MCF 10A (cell line): ENCODE results near the gene PAQR3. TPM values are rescaled to one million over a fixed set of nuclear protein-coding genes. Genes with fewer than 3 reads are reported as not detected.
A peak's percentile ranks its signal among the peaks of the same experiment; 100 is the strongest.
"Not testable (repeated sequence)": the region's sequence is repeated elsewhere in the genome, so short reads cannot be mapped to it uniquely, and the experiment has no call there.

Experiments
- BruUV-seq: library from RNA; stranded (reverse); fragments of 400-500 nt; replicated peaks from 2 replicates; lab custom pipeline; 2021; lab: Mats Ljungman, UMichigan
- CTCF ChIA-PET: fragments of 300-600 bp; sonication (Branson Sonifier 250); formaldehyde crosslinking; extraction: SDS; loops from one replicate; lab custom pipeline; 2021; ENCODE audit warnings: antibody characterized with exemption, inconsistent platforms; lab: Yijun Ruan, JAX
- POLR2A ChIA-PET: fragments of 300-600, 350-650 bp; sonication (Branson Sonifier 250); formaldehyde crosslinking; extraction: SDS; loops from one replicate; lab custom pipeline; 2020; ENCODE audit warnings: antibody characterized with exemption, inconsistent platforms; lab: Yijun Ruan, JAX
- DNase-seq: peaks from one replicate; pipeline ENCODE4 v3.0.0-alpha.2; 2018; ENCODE audit not compliant: unreplicated experiment
- H3K27ac Mint-ChIP-seq: one replicate; pipeline ENCODE4 v1.8.0; 2022; ENCODE audit warnings: mild to moderate bottlenecking, low read depth, mixed read lengths; ENCODE audit not compliant: unreplicated experiment
- H3K27me3 Mint-ChIP-seq: one replicate; pipeline ENCODE4 v1.8.0; 2022; ENCODE audit warnings: mixed read lengths; ENCODE audit not compliant: insufficient read depth, unreplicated experiment
- H3K36me3 Mint-ChIP-seq: one replicate; pipeline ENCODE4 v1.8.0; 2022; ENCODE audit warnings: mild to moderate bottlenecking, moderate library complexity, mixed read lengths; ENCODE audit not compliant: insufficient read depth, unreplicated experiment
- H3K4me1 Mint-ChIP-seq: one replicate; pipeline ENCODE4 v1.8.0; 2022; ENCODE audit warnings: mixed read lengths; ENCODE audit not compliant: insufficient read depth, unreplicated experiment
- H3K4me3 Mint-ChIP-seq: one replicate; pipeline ENCODE4 v1.8.0; 2022; ENCODE audit warnings: mild to moderate bottlenecking, moderate library complexity, mixed read lengths; ENCODE audit not compliant: unreplicated experiment
- H3K9me3 Mint-ChIP-seq: one replicate; pipeline ENCODE4 v1.8.0; 2022; ENCODE audit warnings: mixed read lengths; ENCODE audit not compliant: unreplicated experiment
- intact Hi-C: fragments of 100-400 bp; cut with micrococcal nuclease; formaldehyde crosslinking; loops from 2 replicates; pipeline ENCODE4 v1.14.1; 2022
- total RNA-seq: library from RNA; stranded (reverse); gene quantifications from 2 replicates; pipeline ENCODE4 v1.2.3, GENCODE V29; 2022
- TF ChIP-seq, protein P1 (sequence below): fragments of 200-600 bp; IDR thresholded peaks from one replicate; pipeline ENCODE4 v1.8.0; 2022; ENCODE audit warnings: antibody characterized with exemption, mild to moderate bottlenecking; ENCODE audit not compliant: unreplicated experiment

Gene PAQR3
- total RNA-seq, 1 experiment from 2014 or later, result 11.2 TPM

GRCh38 chr4:78923464-78924312 is 15.6 kb downstream of the PAQR3 start:
- ChIA-PET CTCF (interaction anchor here (0.5 to 2.0 kb wide), 5 partner anchors 8 to 313 kb away, joined by 3 to 8 read pairs (median 4); partner anchors contain the start of gene PAQR3), POLR2A (interaction anchor here (2.0 kb wide), 1 partner anchor 15 kb away, joined by 10 read pairs; the partner anchor contains the start of gene PAQR3)
- H3K27ac Mint-ChIP-seq, result peak overlapping the region; percentile 31
- no peaks in the 10 kb centered on the region for H3K9me3 Mint-ChIP-seq
- no peaks in the 10 kb centered on the region for H3K4me1 Mint-ChIP-seq
- H3K4me3 Mint-ChIP-seq, result no peak overlapping the region
- H3K36me3 Mint-ChIP-seq, result peaks cover 29% of the 10 kb centered on the region
- no peaks in the 10 kb centered on the region for H3K27me3 Mint-ChIP-seq
- no peak for DNase-seq
- TF ChIP-seq, protein P1, sequence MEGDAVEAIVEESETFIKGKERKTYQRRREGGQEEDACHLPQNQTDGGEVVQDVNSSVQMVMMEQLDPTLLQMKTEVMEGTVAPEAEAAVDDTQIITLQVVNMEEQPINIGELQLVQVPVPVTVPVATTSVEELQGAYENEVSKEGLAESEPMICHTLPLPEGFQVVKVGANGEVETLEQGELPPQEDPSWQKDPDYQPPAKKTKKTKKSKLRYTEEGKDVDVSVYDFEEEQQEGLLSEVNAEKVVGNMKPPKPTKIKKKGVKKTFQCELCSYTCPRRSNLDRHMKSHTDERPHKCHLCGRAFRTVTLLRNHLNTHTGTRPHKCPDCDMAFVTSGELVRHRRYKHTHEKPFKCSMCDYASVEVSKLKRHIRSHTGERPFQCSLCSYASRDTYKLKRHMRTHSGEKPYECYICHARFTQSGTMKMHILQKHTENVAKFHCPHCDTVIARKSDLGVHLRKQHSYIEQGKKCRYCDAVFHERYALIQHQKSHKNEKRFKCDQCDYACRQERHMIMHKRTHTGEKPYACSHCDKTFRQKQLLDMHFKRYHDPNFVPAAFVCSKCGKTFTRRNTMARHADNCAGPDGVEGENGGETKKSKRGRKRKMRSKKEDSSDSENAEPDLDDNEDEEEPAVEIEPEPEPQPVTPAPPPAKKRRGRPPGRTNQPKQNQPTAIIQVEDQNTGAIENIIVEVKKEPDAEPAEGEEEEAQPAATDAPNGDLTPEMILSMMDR, result no peak
- intact Hi-C loops, result no loop called here
- BruUV-seq, result no TSS peak

DNA sequence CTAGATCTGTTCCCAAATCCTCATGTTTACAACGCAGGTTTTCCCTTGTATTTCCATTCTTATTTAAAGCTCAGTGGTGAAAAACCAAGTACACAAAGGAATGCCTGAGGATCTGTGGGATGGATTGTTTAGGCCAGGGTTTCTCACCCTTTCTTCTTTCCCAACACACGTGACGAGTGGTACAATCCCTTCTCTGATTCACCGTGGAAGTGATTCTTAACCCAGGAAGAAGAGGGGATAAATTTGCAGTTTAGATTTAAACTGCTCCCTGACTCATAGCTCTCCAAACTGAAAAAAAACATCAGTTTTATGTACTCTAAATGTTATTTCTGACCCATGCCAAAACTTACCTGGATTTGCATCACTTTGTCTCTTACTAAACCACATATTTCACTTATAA is 17.0 kb downstream of the PAQR3 start:
- BruUV-seq, result no TSS peak
- no peaks in the 10 kb centered on the region for H3K27me3 Mint-ChIP-seq
- H3K36me3 Mint-ChIP-seq, result peaks cover 28% of the 10 kb centered on the region
- POLR2A ChIA-PET, result interaction anchor here (0.6 to 2.0 kb wide), 2 partner anchors 16 to 17 kb away, joined by 3 to 10 read pairs; partner anchors contain the start of gene PAQR3
- no peak overlapping the region for H3K4me3 Mint-ChIP-seq
- DNase-seq, result no peak
- H3K9me3 Mint-ChIP-seq, result no peaks in the 10 kb centered on the region
- intact Hi-C loops, result no loop called here
- CTCF ChIA-PET, result interaction anchor here (0.6 to 1.4 kb wide), 3 partner anchors 10 to 480 kb away, joined by 3 to 5 read pairs (median 4); no protein-coding TSS in a partner anchor
- TF ChIP-seq, protein P1, result no peak
- no peak overlapping the region for H3K27ac Mint-ChIP-seq
- no peaks in the 10 kb centered on the region for H3K4me1 Mint-ChIP-seq

- Mint-ChIP-seq H3K27ac (no peak overlapping the region), H3K4me1 (no peaks in the 10 kb centered on the region), H3K9me3 (no peaks in the 10 kb centered on the region), H3K4me3 (no peak overlapping the region), H3K27me3 (no peaks in the 10 kb centered on the region), H3K36me3 (peaks cover 21% of the 10 kb centered on the region)
- DNase-seq, result no peak
- ChIA-PET CTCF (no interaction called here), POLR2A (interaction anchor here (1.2 kb wide), 1 partner anchor 29 kb away, joined by 3 read pairs; the partner anchor contains the start of gene PAQR3)
- intact Hi-C loops, result no loop called here
- TF ChIP-seq, protein P1, result no peak
- BruUV-seq, result no TSS peak
Observed at GRCh38 chr4:78910612-78911011, 28.6 kb downstream of the PAQR3 start.

- CTCF ChIA-PET, result interaction anchor here (0.7 to 0.8 kb wide), 2 partner anchors 9 to 13 kb away, joined by 3 to 4 read pairs; no protein-coding TSS in a partner anchor
- BruUV-seq, H3K4me3 Mint-ChIP-seq, H3K4me1 Mint-ChIP-seq, H3K27me3 Mint-ChIP-seq, H3K27ac Mint-ChIP-seq, DNase-seq, H3K9me3 Mint-ChIP-seq, intact Hi-C loops: not testable (repeated sequence)
- peaks cover 21% of the 10 kb centered on the region for H3K36me3 Mint-ChIP-seq
- POLR2A ChIA-PET, result interaction anchor here (0.5 to 0.6 kb wide), 2 partner anchors 436 to 953 kb away, joined by 3 to 5 read pairs; no protein-coding TSS in a partner anchor
Observed at GRCh38 chr4:78908974-78909373, 30.3 kb downstream of the PAQR3 start.
